Measurements from ENCODE around the gene RALA.

The RALA gene

GRCh38 chr7:39645482-39646407 is 22.4 kb downstream of the RALA start:
- TF ChIP-seq CTCF (IDR thresholded peaks at IDR 0.05; ENCODE audit: low read depth, low read length): no peak
- H3K4me3 ChIP-seq (ENCODE audit: low read depth, low read length): no peak overlapping the region

- no peak for TF ChIP-seq CTCF (IDR thresholded peaks at IDR 0.05; ENCODE audit: low read depth, low read length)
- no peak overlapping the region for H3K4me3 ChIP-seq (ENCODE audit: low read depth, low read length)
These were observed 24.4 kb downstream of the RALA start for GRCh38 chr7:39647816-39648215.

DNA sequence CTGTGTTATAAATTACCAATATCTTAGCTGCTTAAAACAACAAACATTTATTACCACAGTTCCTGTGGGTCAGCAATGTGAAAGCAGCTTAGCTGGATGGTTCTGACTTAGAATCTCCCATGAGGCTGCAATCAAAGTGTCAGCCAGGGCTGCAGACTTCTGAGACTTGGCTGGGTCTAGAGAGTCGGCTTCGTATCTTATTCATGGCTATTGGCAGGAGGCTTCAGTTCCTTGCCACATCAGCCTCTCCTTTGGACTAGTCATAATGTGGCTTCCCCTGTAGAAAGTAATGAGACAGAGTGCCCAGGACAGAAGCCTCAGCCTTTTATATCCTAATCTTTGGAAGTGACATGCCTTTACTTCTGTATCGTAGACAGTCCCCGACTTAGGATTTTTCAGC is 27.3 kb downstream of the RALA start:
- no peak for TF ChIP-seq CTCF (IDR thresholded peaks at IDR 0.05; ENCODE audit: low read depth, low read length)
- no peak overlapping the region for H3K4me3 ChIP-seq (ENCODE audit: low read depth, low read length)

DNA sequence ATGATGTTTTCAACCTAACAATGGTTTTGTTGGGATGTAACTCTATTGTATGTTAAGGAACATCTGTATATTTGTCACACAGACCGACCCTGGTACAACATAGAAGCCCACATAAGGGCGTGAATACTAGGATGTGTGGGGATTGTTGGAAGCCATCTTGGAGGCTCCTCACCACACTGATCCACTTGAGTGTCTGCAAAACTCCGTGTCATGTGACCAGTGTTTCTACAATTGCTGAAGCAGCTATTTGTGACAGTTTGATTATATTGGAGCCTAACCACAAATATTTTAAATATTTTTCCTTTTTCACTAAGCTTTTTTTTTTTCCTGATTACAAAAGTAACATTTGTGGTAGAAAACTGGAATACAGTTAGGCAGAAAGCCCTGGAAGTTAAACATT is 27.9 kb downstream of the RALA start:
- H3K4me3 ChIP-seq (ENCODE audit: low read depth, low read length): no peak overlapping the region
- no peak for TF ChIP-seq CTCF (IDR thresholded peaks at IDR 0.05; ENCODE audit: low read depth, low read length)

DNA sequence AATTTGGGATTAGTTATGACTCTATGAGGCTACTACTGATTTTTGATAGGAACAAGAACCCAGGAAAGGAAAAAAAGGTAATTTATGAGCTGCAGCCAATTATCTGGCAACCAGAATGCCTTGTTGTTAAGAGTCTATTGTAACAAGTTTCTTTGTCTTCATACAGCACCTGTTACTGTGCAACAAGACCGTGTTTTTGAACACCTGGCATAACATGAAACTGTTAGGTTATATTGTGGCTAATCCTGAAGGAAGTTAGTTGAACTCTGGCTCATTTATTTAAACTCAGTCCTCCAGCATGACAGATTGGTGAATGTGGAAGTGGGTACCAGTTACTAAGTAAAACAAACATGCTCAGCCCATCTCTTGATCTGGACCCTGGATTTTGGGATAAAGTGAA is 33.0 kb downstream of the RALA start:
- TF ChIP-seq CTCF (IDR thresholded peaks at IDR 0.05; ENCODE audit: low read depth, low read length): no peak
- no peak overlapping the region for H3K4me3 ChIP-seq (ENCODE audit: low read depth, low read length)

GRCh38 chr7:39659356-39660013 is 36.1 kb downstream of the RALA start:
- no peak for TF ChIP-seq CTCF (IDR thresholded peaks at IDR 0.05; ENCODE audit: low read depth, low read length)

DNA sequence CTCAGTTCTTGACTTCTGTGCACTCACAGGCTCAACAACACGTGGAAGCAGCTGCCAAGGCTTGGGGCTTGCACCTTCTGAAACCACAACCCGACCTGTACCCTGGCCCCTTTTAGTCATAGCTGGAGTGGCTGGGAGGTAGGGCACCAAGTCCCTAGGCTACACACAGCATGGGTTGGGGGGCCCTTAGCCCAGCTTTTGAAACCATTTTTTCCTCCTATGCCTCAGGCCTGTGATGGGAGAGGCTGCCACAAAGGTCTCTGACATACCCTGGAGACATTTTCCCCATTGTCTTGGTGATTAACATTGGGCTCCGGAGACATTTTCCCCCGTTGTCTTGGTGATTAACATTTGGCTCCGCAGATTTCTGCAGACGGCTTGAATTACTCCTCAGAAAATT is 38.6 kb downstream of the RALA start:
- no peak overlapping the region for H3K4me3 ChIP-seq (ENCODE audit: low read depth, low read length)
- TF ChIP-seq CTCF (IDR thresholded peaks at IDR 0.05; ENCODE audit: low read depth, low read length): no peak

More at GRCh38 chr7:39659356-39660013, 36.1 kb downstream of the RALA start:
- H3K4me3 ChIP-seq (ENCODE audit: low read depth, low read length): peak overlapping the region; percentile 29

Measured in WI38 (cell line).